Ishikawa (cell line): ENCODE results near the gene ACVR1.

Experiments
- CEBPB ChIP-seq: IDR thresholded peaks from 2 replicates; pipeline ENCODE4 v1.6.1; 2012
- CREB1 ChIP-seq: IDR thresholded peaks from 2 replicates; pipeline ENCODE4 v1.6.1; 2012; ENCODE audit warnings: low read depth
- EGR1 ChIP-seq: IDR thresholded peaks from 2 replicates; pipeline ENCODE4 v1.6.1; 2012
- EP300 ChIP-seq: IDR thresholded peaks from 2 replicates; pipeline ENCODE4 v1.6.1; 2012; ENCODE audit warnings: borderline replicate concordance
- FOXM1 ChIP-seq: IDR thresholded peaks from 2 replicates; pipeline ENCODE4 v1.6.1; 2012; ENCODE audit warnings: low read depth, borderline replicate concordance
- MAX ChIP-seq: IDR thresholded peaks from 2 replicates; pipeline ENCODE4 v1.6.1; 2012
- NFIC ChIP-seq: IDR thresholded peaks from 2 replicates; pipeline ENCODE4 v1.6.1; 2012
- RAD21 ChIP-seq: IDR thresholded peaks from 2 replicates; pipeline ENCODE4 v1.6.1; 2012; ENCODE audit warnings: low read depth
- REST ChIP-seq: IDR thresholded peaks from 2 replicates; pipeline ENCODE4 v1.6.1; 2012; ENCODE audit warnings: low read depth, mild to moderate bottlenecking
- TAF1 ChIP-seq: IDR thresholded peaks from 2 replicates; pipeline ENCODE4 v1.6.1; 2012; ENCODE audit warnings: low read depth, mild to moderate bottlenecking
- TEAD4 ChIP-seq: IDR thresholded peaks from 2 replicates; pipeline ENCODE4 v1.6.1; 2012
- YY1 ChIP-seq: IDR thresholded peaks from 2 replicates; pipeline ENCODE4 v1.6.1; 2012; ENCODE audit warnings: low read depth
- ZBTB7A ChIP-seq: IDR thresholded peaks from 2 replicates; pipeline ENCODE4 v1.6.1; 2012; ENCODE audit warnings: low read depth

GRCh38 chr2:157875641-157876065 is 477 bp downstream of the ACVR1 start:
- TF ChIP-seq REST, result no peak
- no peak for TF ChIP-seq MAX
- no peak for TF ChIP-seq TAF1
- no peak for TF ChIP-seq EP300
- TF ChIP-seq YY1, result no peak
- TF ChIP-seq NFIC, result no peak
- no peak for TF ChIP-seq CREB1
- TF ChIP-seq TEAD4, result no peak
- TF ChIP-seq EGR1, result no peak
- TF ChIP-seq RAD21, result no peak
- no peak; the same call in 1 of the 2 replicates for TF ChIP-seq ZBTB7A
- TF ChIP-seq FOXM1, result no peak
- no peak for TF ChIP-seq CEBPB
